Mucosa of stomach (tissue), 1 donor: ENCODE results near the gene SPTLC3.

Experiments
- H3K27me3 ChIP-seq: one replicate; pipeline ENCODE4 v1.7.0; 2013; ENCODE audit warnings: mild to moderate bottlenecking, low read length; ENCODE audit not compliant: control insufficient read depth, insufficient read depth
- H3K36me3 ChIP-seq: one replicate; pipeline ENCODE4 v1.7.0; 2013; ENCODE audit warnings: low read length; ENCODE audit not compliant: control insufficient read depth, insufficient read depth
- H3K4me1 ChIP-seq: one replicate; pipeline ENCODE4 v1.7.0; 2013; ENCODE audit warnings: mild to moderate bottlenecking, low read length; ENCODE audit not compliant: control insufficient read depth, insufficient read depth
- H3K4me3 ChIP-seq: one replicate; pipeline ENCODE4 v1.7.0; 2013; ENCODE audit warnings: low read length
- H3K9ac ChIP-seq: one replicate; pipeline ENCODE4 v1.7.0; 2013; ENCODE audit warnings: mild to moderate bottlenecking, low read length, moderate library complexity
- H3K9me3 ChIP-seq: one replicate; pipeline ENCODE4 v1.7.0; 2013; ENCODE audit warnings: mild to moderate bottlenecking, low read length, moderate library complexity; ENCODE audit not compliant: control insufficient read depth
- donor health status: Pancreatic carcinoma.

SPTLC3 gene

GRCh38 chr20:13008761-13009681 lies at the start of gene SPTLC3:
SPTLC3 (plus strand) TSS chr20:13008972; CDS start chr20:13009268, 296 bp downstream.
- H3K27me3 ChIP-seq: no peaks in the 10 kb centered on the region
- H3K4me1 ChIP-seq: peaks cover 11% of the 10 kb centered on the region
- H3K36me3 ChIP-seq: no peaks in the 10 kb centered on the region
- peak within 1 kb of the TSS; percentile 60 for H3K4me3 ChIP-seq
- peak within 1 kb of the TSS; percentile 54 for H3K9ac ChIP-seq
- no peaks in the 10 kb centered on the region for H3K9me3 ChIP-seq

DNA sequence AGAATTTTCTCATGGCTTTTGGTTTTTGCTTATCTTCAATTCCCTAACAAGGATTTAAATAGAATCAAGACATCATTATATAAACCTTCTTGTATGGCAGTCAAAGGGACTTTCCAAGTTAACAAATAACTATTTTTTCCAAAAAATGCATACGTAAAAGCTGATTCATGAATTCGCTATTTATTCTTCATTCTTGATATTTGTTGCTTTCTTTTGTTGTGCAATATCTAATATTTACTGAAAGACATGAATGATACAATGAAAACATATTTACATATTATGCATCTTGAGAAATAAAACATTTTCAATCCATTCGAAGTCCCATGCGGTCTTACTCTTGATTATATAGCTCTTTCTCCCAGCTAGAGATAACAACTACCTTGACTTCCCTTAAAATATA lies 47.0 kb upstream of the SPTLC3 start:
- H3K9me3 ChIP-seq: no peaks in the 10 kb centered on the region
- H3K4me3 ChIP-seq: no peak overlapping the region
- no peaks in the 10 kb centered on the region for H3K4me1 ChIP-seq
- H3K27me3 ChIP-seq: no peaks in the 10 kb centered on the region
- H3K9ac ChIP-seq: no peak overlapping the region
- H3K36me3 ChIP-seq: no peaks in the 10 kb centered on the region

GRCh38 chr20:12962895-12963294 lies 45.9 kb upstream of the SPTLC3 start:
- H3K4me1 ChIP-seq: no peaks in the 10 kb centered on the region
- no peaks in the 10 kb centered on the region for H3K9me3 ChIP-seq
- H3K36me3 ChIP-seq: no peaks in the 10 kb centered on the region
- no peaks in the 10 kb centered on the region for H3K27me3 ChIP-seq
- H3K9ac ChIP-seq: no peak overlapping the region
- H3K4me3 ChIP-seq: no peak overlapping the region

- Histone ChIP-seq H3K4me1 (no peaks in the 10 kb centered on the region), H3K27me3 (no peaks in the 10 kb centered on the region), H3K36me3 (no peaks in the 10 kb centered on the region), H3K9me3 (no peaks in the 10 kb centered on the region), H3K4me3 (no peak overlapping the region), H3K9ac (no peak overlapping the region)
Measured at GRCh38 chr20:12963416-12963815, 45.4 kb upstream of the SPTLC3 start.

DNA sequence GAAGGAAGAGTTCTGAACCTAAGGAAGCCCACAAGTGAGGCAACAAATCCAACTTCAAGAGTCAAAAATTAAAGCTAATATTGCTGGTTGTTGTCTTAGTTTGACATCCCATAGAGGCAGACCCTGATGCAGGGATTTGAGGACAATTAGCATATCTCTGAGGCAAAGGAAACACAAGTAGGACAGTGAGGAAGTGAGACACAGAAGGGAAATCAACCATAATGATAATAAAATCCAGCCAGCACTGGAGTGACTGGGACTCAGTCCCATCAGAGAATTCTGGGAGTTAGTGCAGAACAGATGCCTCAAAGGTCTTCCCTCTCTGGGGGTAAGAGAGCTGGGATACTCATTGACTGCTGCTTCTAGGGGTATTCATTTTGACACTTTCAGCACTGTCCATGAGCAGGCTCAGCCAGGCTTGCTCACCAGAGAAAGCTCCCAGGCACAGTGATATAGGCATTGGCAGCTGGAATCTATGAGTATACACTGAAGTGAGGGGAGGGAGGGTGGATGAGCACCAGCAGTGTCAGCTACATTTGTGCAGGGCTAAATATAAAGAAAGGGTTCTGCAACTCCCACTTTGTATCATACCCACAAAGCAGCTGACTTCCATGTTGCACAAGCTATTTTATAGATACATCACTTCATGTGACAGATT lies 43.4 kb upstream of the SPTLC3 start:
- no peaks in the 10 kb centered on the region for H3K4me1 ChIP-seq
- H3K4me3 ChIP-seq: no peak overlapping the region
- H3K9me3 ChIP-seq: no peaks in the 10 kb centered on the region
- no peaks in the 10 kb centered on the region for H3K27me3 ChIP-seq
- H3K9ac ChIP-seq: no peak overlapping the region
- H3K36me3 ChIP-seq: no peaks in the 10 kb centered on the region

DNA sequence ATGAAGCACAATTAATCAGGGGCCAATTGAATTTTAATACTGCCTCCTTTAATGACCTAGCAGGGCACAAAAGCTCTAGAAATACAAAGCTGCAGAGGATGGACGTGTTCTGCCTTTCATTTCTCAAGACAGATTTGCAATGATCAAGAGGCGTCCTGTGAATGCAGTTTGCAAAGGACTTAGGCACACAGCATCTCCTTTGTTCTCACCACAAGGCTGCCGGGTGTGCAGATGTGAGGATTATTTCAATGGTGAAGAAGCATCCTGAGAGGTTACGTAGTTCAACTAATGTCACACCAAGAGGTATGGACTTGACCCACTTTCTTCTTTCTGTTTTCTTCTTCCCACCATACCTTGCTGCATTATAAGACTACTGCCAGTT lies 42.9 kb upstream of the SPTLC3 start:
- Histone ChIP-seq H3K4me1 (no peaks in the 10 kb centered on the region), H3K27me3 (no peaks in the 10 kb centered on the region), H3K36me3 (no peaks in the 10 kb centered on the region), H3K9ac (no peak overlapping the region), H3K4me3 (no peak overlapping the region), H3K9me3 (no peaks in the 10 kb centered on the region)

GRCh38 chr20:12966468-12967085 lies 42.2 kb upstream of the SPTLC3 start:
- Histone ChIP-seq H3K36me3 (no peaks in the 10 kb centered on the region), H3K4me1 (no peaks in the 10 kb centered on the region), H3K27me3 (no peaks in the 10 kb centered on the region), H3K4me3 (no peak overlapping the region), H3K9me3 (no peaks in the 10 kb centered on the region), H3K9ac (no peak overlapping the region)

DNA sequence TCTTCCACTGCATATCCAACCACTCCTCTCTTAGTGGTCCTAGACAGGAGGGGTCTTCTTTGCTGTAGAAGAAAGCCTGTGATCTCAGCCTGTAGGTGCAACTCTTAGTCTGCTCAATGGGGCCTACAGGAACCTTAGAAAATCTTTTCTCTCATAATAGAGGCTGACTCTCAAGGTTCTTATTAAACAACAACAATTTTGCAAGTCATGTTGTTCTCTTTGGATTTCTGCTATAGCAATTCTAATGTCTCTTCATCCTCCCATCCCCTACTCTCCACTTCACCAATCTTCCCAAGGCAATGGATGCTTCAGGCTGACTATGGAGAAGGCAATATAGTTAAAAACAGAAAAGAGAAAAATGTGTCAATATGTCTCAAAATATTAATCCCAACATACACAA lies 40.8 kb upstream of the SPTLC3 start:
- Histone ChIP-seq H3K27me3 (no peaks in the 10 kb centered on the region), H3K4me3 (no peak overlapping the region), H3K36me3 (no peaks in the 10 kb centered on the region), H3K9ac (no peak overlapping the region), H3K4me1 (no peaks in the 10 kb centered on the region), H3K9me3 (no peaks in the 10 kb centered on the region)

- no peak overlapping the region for H3K4me3 ChIP-seq
- H3K27me3 ChIP-seq: no peaks in the 10 kb centered on the region
- no peaks in the 10 kb centered on the region for H3K4me1 ChIP-seq
- H3K9ac ChIP-seq: no peak overlapping the region
- no peaks in the 10 kb centered on the region for H3K9me3 ChIP-seq
- H3K36me3 ChIP-seq: no peaks in the 10 kb centered on the region
Measured at GRCh38 chr20:12968472-12968871, 40.3 kb upstream of the SPTLC3 start.

DNA sequence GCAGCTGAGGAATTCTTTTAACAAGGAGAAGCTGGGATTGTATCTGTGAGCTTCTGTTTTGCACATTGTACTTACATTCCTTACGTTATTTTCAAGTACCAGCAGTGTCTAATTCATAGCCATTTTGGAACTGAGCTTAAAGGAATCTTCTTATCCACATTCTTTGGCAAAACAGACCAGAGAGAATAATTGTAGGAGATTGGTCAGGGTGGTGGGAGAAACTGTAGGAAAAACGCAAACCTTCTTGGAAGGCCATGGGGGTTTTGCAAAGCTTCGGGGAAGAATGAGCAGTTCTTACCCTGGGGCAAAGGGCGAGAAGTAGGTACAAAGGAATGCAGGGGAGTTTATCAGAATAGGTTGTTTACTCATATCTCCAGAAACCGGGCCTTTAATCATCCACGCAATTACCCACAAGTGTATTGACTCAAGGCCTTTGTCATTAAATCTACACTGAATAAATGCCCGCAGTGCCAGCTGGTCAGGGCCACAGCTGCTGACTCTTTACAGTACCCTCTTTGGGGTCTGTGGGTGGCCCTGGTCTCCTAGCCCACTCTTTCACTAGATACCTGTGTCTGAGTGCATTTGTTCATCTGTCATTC lies 39.6 kb upstream of the SPTLC3 start:
- no peaks in the 10 kb centered on the region for H3K4me1 ChIP-seq
- no peaks in the 10 kb centered on the region for H3K27me3 ChIP-seq
- H3K9ac ChIP-seq: no peak overlapping the region
- no peak overlapping the region for H3K4me3 ChIP-seq
- H3K9me3 ChIP-seq: no peaks in the 10 kb centered on the region
- no peaks in the 10 kb centered on the region for H3K36me3 ChIP-seq

DNA sequence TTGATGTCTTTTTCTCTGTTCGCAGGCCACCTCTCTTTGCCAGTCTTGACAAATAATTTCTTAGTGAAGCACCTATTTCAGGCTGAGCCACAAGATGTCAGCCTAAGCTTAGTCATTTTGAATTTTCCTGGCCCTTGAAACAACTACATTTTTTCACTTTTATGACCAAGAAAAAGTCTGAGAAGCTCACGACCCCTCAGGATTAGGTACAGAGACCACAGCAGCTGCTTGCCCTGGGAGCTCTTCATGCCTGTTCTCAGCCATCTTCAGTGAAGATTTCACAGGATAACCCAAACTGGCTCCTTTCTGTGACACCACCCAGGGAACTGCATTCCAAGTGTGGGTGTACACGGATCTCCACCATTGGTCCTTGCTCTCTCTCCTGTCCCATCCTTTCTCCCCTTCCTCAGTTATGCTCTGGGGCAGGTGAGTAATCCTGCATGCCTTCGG lies 38.4 kb upstream of the SPTLC3 start:
- no peaks in the 10 kb centered on the region for H3K36me3 ChIP-seq
- H3K9ac ChIP-seq: no peak overlapping the region
- no peaks in the 10 kb centered on the region for H3K4me1 ChIP-seq
- no peaks in the 10 kb centered on the region for H3K27me3 ChIP-seq
- no peak overlapping the region for H3K4me3 ChIP-seq
- H3K9me3 ChIP-seq: no peaks in the 10 kb centered on the region
